ENCODE results near the gene QPRT.

- TF ChIP-seq, protein P1, sequence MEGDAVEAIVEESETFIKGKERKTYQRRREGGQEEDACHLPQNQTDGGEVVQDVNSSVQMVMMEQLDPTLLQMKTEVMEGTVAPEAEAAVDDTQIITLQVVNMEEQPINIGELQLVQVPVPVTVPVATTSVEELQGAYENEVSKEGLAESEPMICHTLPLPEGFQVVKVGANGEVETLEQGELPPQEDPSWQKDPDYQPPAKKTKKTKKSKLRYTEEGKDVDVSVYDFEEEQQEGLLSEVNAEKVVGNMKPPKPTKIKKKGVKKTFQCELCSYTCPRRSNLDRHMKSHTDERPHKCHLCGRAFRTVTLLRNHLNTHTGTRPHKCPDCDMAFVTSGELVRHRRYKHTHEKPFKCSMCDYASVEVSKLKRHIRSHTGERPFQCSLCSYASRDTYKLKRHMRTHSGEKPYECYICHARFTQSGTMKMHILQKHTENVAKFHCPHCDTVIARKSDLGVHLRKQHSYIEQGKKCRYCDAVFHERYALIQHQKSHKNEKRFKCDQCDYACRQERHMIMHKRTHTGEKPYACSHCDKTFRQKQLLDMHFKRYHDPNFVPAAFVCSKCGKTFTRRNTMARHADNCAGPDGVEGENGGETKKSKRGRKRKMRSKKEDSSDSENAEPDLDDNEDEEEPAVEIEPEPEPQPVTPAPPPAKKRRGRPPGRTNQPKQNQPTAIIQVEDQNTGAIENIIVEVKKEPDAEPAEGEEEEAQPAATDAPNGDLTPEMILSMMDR (conservative IDR thresholded peaks at IDR 0.05; ENCODE audit: low read depth, low read length) = no peak
- no peak for TF ChIP-seq EZH2 (IDR thresholded peaks at IDR 0.05; ENCODE audit: borderline replicate concordance, low read depth, low read length, poor library complexity, severe bottlenecking)
These were observed 26.1 kb downstream of the QPRT start for GRCh38 chr16:29705030-29705429.

Measured in A673 (cell line).